GM23248 (cell line): ENCODE results near the gene CAPN8. TPM values are rescaled to one million over a fixed set of nuclear protein-coding genes. Genes with fewer than 3 reads are reported as not detected.

Experiments
- DNase-seq: peaks from one replicate; pipeline ENCODE4 v3.0.0-alpha.2; 2015
- H2AFZ ChIP-seq: fragments of 200-600 bp; sonication (generic); 2 replicates; pipeline ENCODE4 v1.6.1; 2016; ENCODE audit warnings: antibody characterized with exemption
- H3F3A ChIP-seq: fragments of 200-600 bp; sonication (generic); 2 replicates; pipeline ENCODE4 v1.6.1; 2016; ENCODE audit warnings: mild to moderate bottlenecking, antibody characterized with exemption, mixed run types; ENCODE audit not compliant: insufficient read depth
- H3K27ac ChIP-seq: fragments of 200-600 bp; sonication (generic); 2 replicates; pipeline ENCODE4 v1.5.1; 2016; ENCODE audit warnings: mild to moderate bottlenecking
- H3K27me3 ChIP-seq: fragments of 200-600 bp; sonication (generic); replicated peaks from 2 replicates; pipeline ENCODE4 v1.6.1; 2016; ENCODE audit warnings: mild to moderate bottlenecking; ENCODE audit not compliant: insufficient read depth
- H3K36me3 ChIP-seq: fragments of 200-600 bp; sonication (generic); 2 replicates; pipeline ENCODE4 v1.6.1; 2016; ENCODE audit warnings: low read depth, mild to moderate bottlenecking
- H3K4me1 ChIP-seq: fragments of 200-600 bp; sonication (generic); 2 replicates; pipeline ENCODE4 v1.6.1; 2016; ENCODE audit warnings: mild to moderate bottlenecking; ENCODE audit not compliant: insufficient read depth
- H3K4me2 ChIP-seq: fragments of 200-600 bp; sonication (generic); one replicate; pipeline ENCODE4 v1.6.1; 2016; ENCODE audit warnings: mild to moderate bottlenecking; ENCODE audit not compliant: unreplicated experiment
- H3K4me3 ChIP-seq: fragments of 200-600 bp; sonication (generic); 2 replicates; pipeline ENCODE4 v1.5.1; 2016; ENCODE audit warnings: mild to moderate bottlenecking
- H3K79me2 ChIP-seq: fragments of 200-600 bp; sonication (generic); 2 replicates; pipeline ENCODE4 v1.6.1; 2016; ENCODE audit warnings: mild to moderate bottlenecking; ENCODE audit not compliant: insufficient read depth
- H3K9ac ChIP-seq: fragments of 200-600 bp; sonication (generic); 2 replicates; pipeline ENCODE4 v1.6.1; 2016; ENCODE audit warnings: mild to moderate bottlenecking
- H3K9me2 ChIP-seq: fragments of 200-600 bp; sonication (generic); 2 replicates; pipeline ENCODE4 v1.6.1; 2016; ENCODE audit warnings: mixed run types, mild to moderate bottlenecking, moderate library complexity; ENCODE audit not compliant: insufficient read depth
- H3K9me3 ChIP-seq: fragments of 200-600 bp; sonication (generic); one replicate; pipeline ENCODE4 v1.6.1; 2017; ENCODE audit warnings: low read depth
- H4K20me1 ChIP-seq: fragments of 200-600 bp; sonication (generic); 2 replicates; pipeline ENCODE4 v1.6.0; 2016; ENCODE audit not compliant: insufficient read depth
- EZH2 ChIP-seq: fragments of 200-600 bp; sonication (generic); IDR thresholded peaks from 2 replicates; pipeline ENCODE4 v1.6.1; 2018; ENCODE audit warnings: antibody characterized with exemption, mild to moderate bottlenecking; ENCODE audit not compliant: insufficient read depth, poor library complexity, severe bottlenecking
- EZH2phosphoT487 ChIP-seq: fragments of 200-600 bp; sonication (generic); IDR thresholded peaks from 2 replicates; pipeline ENCODE4 v1.6.1; 2018; ENCODE audit warnings: antibody characterized with exemption, moderate library complexity, mild to moderate bottlenecking, low read depth; ENCODE audit not compliant: insufficient read depth
- WGBS, 2 experiments: methylation state at CpG; one replicate each; pipeline ENCODE4 v1.1.6; 2015 to 2017; ENCODE audit warnings: low lambda C conversion rate in 2 of 2, low coverage in 1 of 2; ENCODE audit errors: missing lambda C conversion rate in 2 of 2; 5-methylcytosine and 5-hydroxymethylcytosine counted together
- in situ Hi-C: fragments of 300-500 bp; cut with MboI; formaldehyde crosslinking; loops from 2 replicates; pipeline ENCODE4 v1.15.0; 2020
- polyA plus RNA-seq: library from polyadenylated mRNA; unstranded; fragments of >200 nt; fragmentation: Nextera tagmentation; extraction: Ambion mirVana; gene quantifications from 2 replicates; pipeline ENCODE4 v1.2.1, GENCODE V29; 2016
- total RNA-seq: library from RNA; depleted of rRNA; stranded (reverse); fragments of >200 nt; shearing (Covaris generic); gene quantifications from 2 replicates; pipeline ENCODE4 v1.2.3, GENCODE V29; 2014

CAPN8 gene
- total and polyA plus RNA-seq, 2 experiments from 2014 or later = not detected

DNA sequence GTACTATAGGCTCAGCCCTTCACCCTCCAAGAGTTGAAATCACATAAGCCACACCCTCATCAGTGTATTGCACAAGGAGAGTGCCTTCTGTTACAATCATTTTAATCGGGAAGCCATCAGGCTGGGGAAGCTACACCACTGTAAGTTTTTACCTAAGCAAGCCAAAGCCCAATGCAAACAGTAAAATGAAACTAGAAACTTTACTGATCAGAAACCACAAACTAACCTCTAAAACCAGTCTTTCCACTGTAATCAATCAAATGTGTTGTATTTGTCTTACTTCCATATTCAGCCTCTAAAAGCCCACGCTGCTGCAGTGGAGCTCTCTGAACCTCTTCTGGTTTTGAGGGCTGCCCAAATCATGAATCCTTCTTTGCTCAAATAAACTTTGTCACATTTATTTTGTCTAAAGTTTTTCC is 26.2 kb downstream of the CAPN8 start:
- in situ Hi-C loops = no loop called here

DNA sequence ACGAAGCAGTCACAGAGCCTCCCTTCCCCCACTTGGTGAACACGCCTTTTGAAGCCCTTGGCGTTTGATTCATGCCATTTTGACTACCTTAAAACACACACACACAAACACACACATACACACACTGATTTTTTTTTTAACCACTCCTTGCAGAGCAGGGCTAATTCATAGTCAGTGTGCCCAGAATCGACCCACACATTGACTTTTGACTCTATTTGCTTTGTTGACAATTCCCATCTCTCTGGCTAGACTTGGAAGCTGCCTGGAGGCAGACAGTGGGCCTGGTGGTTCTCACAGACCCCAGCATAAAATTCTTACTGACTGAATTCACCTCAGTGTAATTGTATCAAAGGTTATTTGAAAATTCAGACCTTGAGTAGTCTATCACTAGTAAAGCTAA is 30.3 kb downstream of the CAPN8 start:
- Histone ChIP-seq H3K4me3 (no peak overlapping the region), H3K9ac (no peak overlapping the region), H4K20me1 (no peaks in the 10 kb centered on the region), H3K4me1 (no peaks in the 10 kb centered on the region), H3K27me3 (peaks cover 55% of the 10 kb centered on the region), H3K4me2 (no peak overlapping the region), H3K36me3 (no peaks in the 10 kb centered on the region), H3K9me2 (no peaks in the 10 kb centered on the region), H3K9me3 (no peaks in the 10 kb centered on the region), H3K27ac (no peak overlapping the region), H2AFZ (no peak overlapping the region), H3F3A (no peaks in the 10 kb centered on the region), H3K79me2 (no peaks in the 10 kb centered on the region)
- no peak for TF ChIP-seq EZH2phosphoT487
- no peak for TF ChIP-seq EZH2
- DNase-seq = no peak
- WGBS, 2 experiments = 24% methylated on average over 4 of the region's 4 CpGs
- in situ Hi-C loops = no loop called here

More for the DNA sequence above, 26.2 kb downstream of the CAPN8 start:
- Histone ChIP-seq H3F3A (no peaks in the 10 kb centered on the region), H3K4me3 (no peak overlapping the region), H3K9me2 (no peaks in the 10 kb centered on the region), H3K27me3 (peaks cover 51% of the 10 kb centered on the region), H3K9me3 (no peaks in the 10 kb centered on the region), H3K4me1 (no peaks in the 10 kb centered on the region), H2AFZ (no peak overlapping the region), H3K79me2 (no peaks in the 10 kb centered on the region), H3K27ac (no peak overlapping the region), H3K4me2 (no peak overlapping the region), H4K20me1 (no peaks in the 10 kb centered on the region), H3K36me3 (no peaks in the 10 kb centered on the region), H3K9ac (no peak overlapping the region)
- WGBS, 2 experiments = 80% methylated on average over 2 of the region's 2 CpGs
- TF ChIP-seq EZH2phosphoT487 (no peak), EZH2 (no peak)
- no peak for DNase-seq

- Histone ChIP-seq H2AFZ (no peak overlapping the region), H3K9ac (no peak overlapping the region), H3F3A (no peaks in the 10 kb centered on the region), H3K4me1 (no peaks in the 10 kb centered on the region), H3K4me2 (no peak overlapping the region), H3K27ac (no peak overlapping the region), H3K9me2 (no peaks in the 10 kb centered on the region), H4K20me1 (no peaks in the 10 kb centered on the region), H3K79me2 (no peaks in the 10 kb centered on the region), H3K27me3 (peaks cover 55% of the 10 kb centered on the region), H3K9me3 (no peaks in the 10 kb centered on the region), H3K36me3 (no peaks in the 10 kb centered on the region), H3K4me3 (no peak overlapping the region)
- in situ Hi-C loops = no loop called here
- DNase-seq = no peak
- TF ChIP-seq EZH2 (no peak), EZH2phosphoT487 (no peak)
- 31 to 35% methylated on average over 4 of the region's 4 CpGs for WGBS, 2 experiments
These were observed 31.1 kb downstream of the CAPN8 start for GRCh38 chr1:223634423-223634822.

DNA sequence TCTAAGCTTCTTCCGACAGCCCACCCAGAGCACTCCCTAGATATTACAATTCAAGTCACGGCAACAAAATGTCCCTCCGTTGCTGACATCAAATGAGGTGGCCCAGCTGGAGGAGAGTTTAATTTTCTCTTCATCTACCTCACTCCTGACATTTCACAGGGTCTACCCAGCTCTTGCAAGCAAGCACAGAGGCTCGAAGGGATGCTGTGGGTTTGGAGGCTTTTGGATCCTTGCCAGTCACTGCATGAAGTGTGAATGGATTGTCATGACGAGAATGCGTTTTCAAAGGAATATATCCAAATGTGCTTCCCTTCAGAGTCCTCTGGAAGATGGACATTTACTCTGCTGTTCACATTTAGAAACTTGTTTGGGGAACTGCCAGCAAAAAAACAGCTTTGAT is 33.5 kb downstream of the CAPN8 start:
- H3K4me2 ChIP-seq = no peak overlapping the region
- no peaks in the 10 kb centered on the region for H3K36me3 ChIP-seq
- H3F3A ChIP-seq = no peaks in the 10 kb centered on the region
- no peak overlapping the region for H3K9ac ChIP-seq
- peaks cover 55% of the 10 kb centered on the region for H3K27me3 ChIP-seq
- H3K79me2 ChIP-seq = no peaks in the 10 kb centered on the region
- no peak overlapping the region for H2AFZ ChIP-seq
- no peak overlapping the region for H3K4me3 ChIP-seq
- 26 to 29% methylated on average over 6 of the region's 6 CpGs for WGBS, 2 experiments
- H3K27ac ChIP-seq = no peak overlapping the region
- in situ Hi-C loops = no loop called here
- no peaks in the 10 kb centered on the region for H3K9me2 ChIP-seq
- no peaks in the 10 kb centered on the region for H3K4me1 ChIP-seq
- no peak for DNase-seq
- H3K9me3 ChIP-seq = no peaks in the 10 kb centered on the region
- no peak for TF ChIP-seq EZH2phosphoT487
- no peaks in the 10 kb centered on the region for H4K20me1 ChIP-seq

- Histone ChIP-seq H3K9ac (no peak overlapping the region), H3K9me3 (no peaks in the 10 kb centered on the region), H3K36me3 (no peaks in the 10 kb centered on the region), H3K9me2 (no peaks in the 10 kb centered on the region), H2AFZ (no peak overlapping the region), H3K27me3 (peaks cover 55% of the 10 kb centered on the region), H4K20me1 (no peaks in the 10 kb centered on the region), H3K27ac (no peak overlapping the region), H3K79me2 (no peaks in the 10 kb centered on the region), H3F3A (no peaks in the 10 kb centered on the region), H3K4me1 (no peaks in the 10 kb centered on the region), H3K4me2 (no peak overlapping the region), H3K4me3 (no peak overlapping the region)
- peak; percentile 13 for DNase-seq
- TF ChIP-seq EZH2phosphoT487 = no peak
- TF ChIP-seq EZH2 = no peak
- 8 to 16% methylated on average over 2 of the region's 2 CpGs for WGBS, 2 experiments
- in situ Hi-C loops = no loop called here
These were observed 34.0 kb downstream of the CAPN8 start for GRCh38 chr1:223631473-223631872.
